SIG-M5 treated with dmso at 0.1 percent for 504 hours (cell line): ENCODE measurements around the gene IFI44.

Experiments
- DNase-seq: peaks from one replicate; lab custom pipeline; 2025; ENCODE audit not compliant: unreplicated experiment; lab: John Stamatoyannopoulos, UW

IFI44 gene

GRCh38 chr1:78699813-78700212, 50.2 kb downstream of the IFI44 start:
- DNase-seq, result no peak

- no peak for DNase-seq
Observed at GRCh38 chr1:78702426-78702825, 52.8 kb downstream of the IFI44 start.

- DNase-seq, result no peak
Observed at GRCh38 chr1:78703806-78704205, 54.2 kb downstream of the IFI44 start.

DNA sequence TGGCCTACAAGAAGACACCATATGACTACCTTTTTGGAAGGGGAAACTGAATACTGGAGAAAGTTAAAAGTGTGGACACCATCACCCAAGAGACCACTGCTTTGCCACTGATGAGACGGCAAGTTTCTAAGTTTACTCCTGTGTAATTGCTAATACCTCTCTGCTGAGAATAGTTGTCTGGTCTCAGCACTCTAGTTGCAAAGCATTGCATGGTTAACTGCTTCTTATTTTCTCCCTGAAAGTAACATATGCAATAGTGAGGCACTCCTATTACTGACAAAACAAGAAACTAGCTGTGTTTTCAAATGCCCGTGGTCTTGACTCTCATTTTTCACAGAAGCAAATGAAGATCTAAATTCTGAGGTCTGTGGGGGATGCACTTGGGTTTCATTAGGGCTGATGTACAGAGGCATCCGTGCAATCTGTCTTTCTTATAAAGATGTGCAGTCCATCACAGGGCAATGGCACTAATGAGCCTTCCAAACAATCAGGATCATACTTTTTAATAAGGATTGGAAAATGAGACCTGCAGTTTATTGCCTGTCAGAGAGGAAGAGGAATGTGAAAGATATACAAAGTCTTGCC, 62.9 kb downstream of the IFI44 start:
- DNase-seq, result no peak

GRCh38 chr1:78713297-78713696, 63.7 kb downstream of the IFI44 start:
- no peak for DNase-seq
